ENCODE measurements around the gene IL32.

Gene IL32

DNA sequence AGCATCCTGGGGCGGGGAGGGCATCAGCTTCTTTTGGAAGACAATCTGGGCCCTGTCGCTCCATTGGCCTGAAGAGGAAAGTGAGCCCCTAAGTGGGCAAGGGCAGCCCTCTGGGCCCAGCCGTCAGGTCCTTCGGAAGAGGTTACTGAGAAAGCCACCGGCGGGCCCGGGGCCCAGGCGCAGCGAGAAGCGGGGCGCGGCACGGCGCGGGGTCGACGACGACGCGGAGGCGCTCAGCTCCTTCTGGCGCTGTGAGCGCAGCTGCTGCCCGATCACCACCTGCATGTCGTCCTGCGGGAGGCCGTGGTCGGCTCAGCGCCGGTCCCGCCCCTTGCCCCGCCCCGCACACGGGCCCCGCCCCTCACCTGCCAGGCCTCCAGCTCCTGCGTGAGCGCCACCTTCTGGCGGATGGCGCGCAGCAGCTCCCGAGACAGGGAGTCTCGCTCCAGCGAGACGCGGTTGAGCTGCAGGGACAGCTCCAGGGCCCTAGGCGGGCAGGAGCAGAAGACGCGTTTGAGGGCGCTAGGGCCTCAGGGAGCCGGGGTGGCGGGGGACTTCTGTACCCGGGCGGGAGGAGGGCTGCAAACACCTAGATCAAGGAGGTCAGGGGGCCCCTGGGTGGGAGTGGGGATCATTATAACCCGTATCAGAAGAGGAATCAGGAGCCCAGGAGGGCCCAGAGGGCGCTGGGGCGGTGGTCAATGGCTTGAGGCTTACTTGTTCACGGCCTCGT lies 37.3 kb upstream of the IL32 start:
- DNase-seq (ENCODE audit: low spot score): peak; percentile 88

GRCh38 chr16:3028716-3029319 lies 36.6 kb upstream of the IL32 start:
- no peak for DNase-seq (ENCODE audit: low spot score)

GRCh38 chr16:3029491-3030221 lies 35.8 kb upstream of the IL32 start:
- DNase-seq (ENCODE audit: low spot score): peak; percentile 32

DNA sequence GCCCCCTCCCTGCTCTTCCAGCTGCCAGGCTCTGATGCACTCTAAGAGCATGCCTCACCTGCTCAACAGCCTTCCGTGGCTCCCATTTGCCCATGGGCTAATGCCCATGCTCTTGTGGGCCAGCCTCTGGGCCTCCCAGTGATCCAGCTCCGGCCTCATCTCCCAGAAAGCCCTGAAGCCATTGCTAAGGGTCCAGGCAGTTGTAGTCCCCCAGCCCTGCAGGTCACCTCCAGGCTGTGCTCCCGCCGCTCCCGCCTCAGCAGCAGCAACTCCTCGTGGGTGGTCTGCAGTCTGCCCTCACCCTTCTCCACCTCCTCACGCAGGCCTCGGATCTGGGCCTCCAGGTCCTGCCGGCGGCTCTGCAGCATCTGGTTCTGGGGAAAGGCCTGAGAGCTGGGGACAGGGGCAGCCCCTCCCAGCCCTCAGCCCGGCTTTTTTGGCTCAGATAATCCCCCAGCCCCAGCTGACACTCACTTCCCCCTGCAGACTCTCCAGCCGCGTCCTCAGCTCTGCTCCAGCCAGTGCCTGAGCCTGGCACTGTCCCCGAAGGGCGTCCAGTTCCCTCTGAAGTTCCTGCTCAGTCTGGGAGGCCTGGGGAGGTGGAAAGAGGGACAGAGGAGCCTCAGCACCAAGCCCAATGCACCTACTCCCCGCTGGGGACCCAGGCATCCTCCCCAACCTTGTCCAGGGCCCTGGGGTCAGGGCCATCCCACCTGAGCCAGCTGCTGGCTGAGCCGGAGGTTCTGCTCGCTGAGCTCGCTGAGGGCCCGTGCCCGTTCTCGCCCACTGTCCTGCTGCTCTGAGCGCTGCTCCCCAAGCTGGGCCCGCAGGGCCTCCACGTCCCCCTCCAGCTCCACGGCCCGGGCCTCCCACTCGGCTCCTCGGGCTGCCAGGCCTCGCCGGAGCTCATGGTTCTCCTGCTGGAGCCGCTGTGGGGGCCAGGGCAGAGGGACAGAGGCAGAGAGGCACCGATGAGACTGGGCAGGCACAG lies 34.9 kb upstream of the IL32 start:
- DNase-seq (ENCODE audit: low spot score): no peak

DNA sequence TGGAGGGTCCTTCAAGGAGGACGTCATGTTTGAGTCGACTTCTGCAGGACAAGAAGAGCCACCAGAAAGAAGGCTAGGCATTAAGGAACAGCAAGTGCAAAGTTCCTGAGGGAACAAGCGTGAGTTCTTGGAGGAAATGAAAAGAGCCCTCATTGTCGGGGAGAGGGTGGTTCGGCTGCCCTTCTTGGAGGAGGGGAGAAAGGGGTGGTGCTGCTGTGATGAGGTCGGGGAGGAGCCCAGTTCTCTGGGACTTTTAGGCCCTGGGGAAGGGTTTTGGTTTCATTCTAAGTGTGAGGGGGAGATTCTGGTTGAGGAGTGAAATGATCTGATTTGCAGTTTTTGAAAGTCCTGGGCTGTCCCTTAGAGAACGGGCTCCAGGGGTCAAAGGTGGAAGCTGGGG lies 32.8 kb upstream of the IL32 start:
- no peak for DNase-seq (ENCODE audit: low spot score)

- no peak for DNase-seq (ENCODE audit: low spot score)
Observed at GRCh38 chr16:3035289-3035971, 30.0 kb upstream of the IL32 start.

DNA sequence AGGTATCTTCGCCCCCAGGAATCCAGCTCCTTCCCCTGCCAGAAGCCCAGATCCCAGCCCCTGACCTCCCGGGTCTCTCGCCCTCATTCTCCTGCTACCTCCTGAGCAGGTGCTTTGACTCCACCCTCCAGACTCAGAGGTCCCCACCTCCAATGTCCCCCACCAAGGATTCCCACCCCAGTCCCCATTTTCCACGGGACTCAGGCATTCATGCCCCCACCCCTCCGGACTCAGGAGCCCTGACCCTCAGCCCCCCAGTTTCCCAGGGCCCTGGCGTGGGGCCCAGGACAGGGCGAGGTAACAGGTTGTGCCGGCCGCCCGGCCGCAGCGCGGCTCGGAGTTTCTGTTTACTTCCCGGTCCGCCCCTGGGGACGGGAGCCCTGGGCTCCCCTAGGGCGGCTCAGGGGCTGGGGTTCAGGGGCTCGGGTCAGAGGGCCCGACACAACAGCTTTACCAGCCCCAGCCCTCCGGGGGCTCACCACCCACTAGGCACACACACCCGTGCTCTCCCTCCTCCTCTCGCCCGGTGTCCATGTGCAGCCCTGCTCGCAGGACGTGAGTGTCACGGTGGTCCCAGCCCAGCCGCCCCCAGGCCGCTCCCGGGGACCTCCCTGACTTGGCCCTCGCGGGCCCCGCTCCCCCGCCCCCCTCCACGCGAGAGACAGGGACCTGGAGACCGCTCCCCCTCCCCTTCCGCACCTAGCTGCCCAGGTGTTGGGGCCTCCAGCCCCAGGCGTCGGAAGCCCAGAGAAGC lies 29.3 kb upstream of the IL32 start:
- no peak for DNase-seq (ENCODE audit: low spot score)

DNA sequence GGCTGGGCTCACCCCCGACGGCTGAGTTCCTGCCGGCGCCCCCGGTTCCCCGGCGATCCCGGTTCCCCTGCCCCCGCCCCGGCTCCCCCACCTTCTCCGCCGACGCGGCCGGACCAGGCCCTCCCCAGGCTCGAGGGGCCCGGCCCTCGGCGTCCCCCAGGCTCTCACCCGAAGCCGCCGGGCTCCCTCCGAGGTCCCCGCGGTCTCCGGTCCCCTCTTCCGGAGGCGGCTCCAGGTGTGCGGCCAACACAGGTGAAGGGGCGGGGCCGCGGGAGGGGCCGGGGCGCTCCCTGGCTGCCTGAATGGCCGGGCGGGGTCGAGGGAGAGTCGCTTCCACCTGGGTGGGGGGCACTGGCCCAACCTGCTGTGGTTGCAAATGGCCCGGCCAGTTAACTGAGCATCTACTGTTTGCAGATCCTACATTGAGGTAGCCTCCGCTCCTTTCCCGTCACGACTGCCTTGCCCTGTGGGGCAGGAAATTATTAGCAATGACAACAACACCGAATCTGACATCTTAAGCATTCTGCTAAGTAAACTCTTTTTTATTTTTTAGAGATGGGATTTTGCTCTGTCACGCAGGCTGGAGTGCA lies 28.6 kb upstream of the IL32 start, which contains the start of gene BICDL2:
Gene BICDL2 (minus strand): TSS at position 219 of the 590 bp plus-strand sequence. CDS start 1,448 bp downstream, outside the sequence.
- DNase-seq (ENCODE audit: low spot score): no peak

DNA sequence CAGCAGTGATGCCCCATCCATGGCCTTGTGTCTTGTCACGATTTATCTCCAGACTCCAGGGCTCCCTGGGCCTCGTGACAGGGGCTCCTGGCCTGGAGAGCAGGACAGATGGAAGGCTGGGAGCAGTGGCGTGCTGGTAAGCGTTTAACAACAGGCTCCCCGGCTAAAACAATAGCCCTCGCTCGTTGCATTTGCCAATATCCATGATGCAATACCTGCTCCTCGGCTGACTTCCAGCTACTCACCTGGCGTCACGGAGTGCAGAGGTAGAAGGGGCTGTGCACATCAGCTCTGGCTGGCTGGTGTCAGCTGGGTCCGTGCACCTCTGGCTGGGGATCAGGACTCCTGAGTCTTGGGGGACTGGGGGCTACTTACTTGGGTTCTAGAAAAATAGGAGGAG lies 27.2 kb upstream of the IL32 start:
- DNase-seq (ENCODE audit: low spot score): no peak

DNA sequence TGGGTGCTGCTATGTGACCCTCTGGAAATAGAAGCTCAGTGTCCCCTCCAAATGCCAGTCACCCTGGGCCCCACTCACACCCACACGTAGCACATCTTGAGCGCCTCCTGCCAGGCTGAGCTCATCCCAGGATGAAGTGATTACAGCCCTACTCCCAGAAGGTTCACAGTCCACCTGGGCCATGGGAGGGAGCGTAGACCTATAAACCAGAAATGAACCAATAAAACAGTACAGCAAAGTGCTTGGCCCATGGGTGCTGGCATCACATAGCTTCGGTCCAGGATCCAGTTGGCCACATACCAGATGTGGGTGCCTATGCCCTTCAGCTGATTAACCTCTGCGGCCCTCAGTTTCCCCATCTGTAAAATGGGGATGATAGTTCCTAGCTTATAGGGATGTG lies 26.5 kb upstream of the IL32 start:
- DNase-seq (ENCODE audit: low spot score): no peak

- no peak for DNase-seq (ENCODE audit: low spot score)
Observed at GRCh38 chr16:3042376-3042775, 23.1 kb upstream of the IL32 start.

- DNase-seq (ENCODE audit: low spot score): no peak
Observed at GRCh38 chr16:3044708-3045107, 20.7 kb upstream of the IL32 start.

DNA sequence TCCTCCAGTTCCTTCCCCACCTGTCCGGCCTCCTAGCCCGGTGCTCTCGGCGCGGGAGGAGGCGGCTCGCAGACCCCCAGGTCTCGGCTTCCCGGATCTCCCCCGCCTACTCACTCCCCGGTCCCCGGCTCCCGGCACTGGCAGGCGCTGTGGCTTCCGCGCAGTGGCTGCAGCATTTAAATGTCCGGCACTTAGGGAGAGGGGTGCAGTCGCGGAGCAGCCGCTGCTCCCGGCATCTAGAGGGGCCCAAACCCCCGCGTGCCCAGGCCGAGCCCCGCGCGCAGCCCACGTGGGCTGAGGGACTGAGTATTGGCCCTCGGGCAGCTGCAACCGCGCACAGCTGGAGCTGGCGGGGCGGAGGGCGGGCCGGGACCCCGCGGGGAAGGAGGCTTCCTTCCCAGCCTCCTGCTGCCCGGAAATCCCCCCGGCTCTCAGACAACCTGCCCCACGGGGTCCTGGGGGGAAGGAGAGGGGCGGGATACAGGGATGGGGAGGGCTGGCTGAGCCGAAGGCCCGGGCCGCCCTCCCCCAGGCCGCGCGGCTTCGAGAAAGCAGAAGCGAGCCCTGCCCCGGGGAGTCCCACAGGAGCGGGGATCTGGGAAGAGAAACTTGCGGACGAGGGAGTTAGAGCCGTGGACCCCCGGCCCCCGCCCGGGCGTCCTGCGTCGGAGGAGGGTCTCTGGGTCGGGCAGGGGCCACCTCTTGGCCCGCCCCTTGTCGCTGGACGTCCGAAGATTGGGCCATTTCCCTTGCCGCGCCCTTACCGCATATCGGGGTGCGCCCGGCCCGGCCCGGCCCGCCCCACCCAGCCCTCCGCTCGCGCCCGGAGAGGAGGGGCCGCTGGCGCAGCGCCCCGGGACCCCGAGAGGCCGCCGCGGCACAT lies 19.4 kb upstream of the IL32 start, which contains the start of gene MMP25:
Gene MMP25 (plus strand): TSS at position 804 of the 883 bp plus-strand sequence. CDS start 357 bp downstream, outside the sequence.
- no peak for DNase-seq (ENCODE audit: low spot score)

- no peak for DNase-seq (ENCODE audit: low spot score)
Observed at GRCh38 chr16:3046641-3047386, 18.6 kb upstream of the IL32 start.

DNA sequence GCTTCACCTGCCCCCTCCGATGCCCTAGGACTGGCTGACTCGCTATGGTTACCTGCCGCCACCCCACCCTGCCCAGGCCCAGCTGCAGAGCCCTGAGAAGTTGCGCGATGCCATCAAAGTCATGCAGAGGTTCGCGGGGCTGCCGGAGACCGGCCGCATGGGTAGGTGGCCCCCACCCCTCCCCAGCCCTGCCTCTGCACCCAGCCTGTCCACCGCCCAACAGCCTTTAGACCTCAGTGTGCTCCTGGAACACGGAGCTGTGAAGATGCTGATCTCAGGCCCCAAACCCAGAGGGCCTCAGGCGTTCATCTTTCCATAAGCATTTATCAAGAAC lies 18.1 kb upstream of the IL32 start:
- no peak for DNase-seq (ENCODE audit: low spot score)

GRCh38 chr16:3049921-3050481 lies 15.4 kb upstream of the IL32 start:
- no peak for DNase-seq (ENCODE audit: low spot score)

DNA sequence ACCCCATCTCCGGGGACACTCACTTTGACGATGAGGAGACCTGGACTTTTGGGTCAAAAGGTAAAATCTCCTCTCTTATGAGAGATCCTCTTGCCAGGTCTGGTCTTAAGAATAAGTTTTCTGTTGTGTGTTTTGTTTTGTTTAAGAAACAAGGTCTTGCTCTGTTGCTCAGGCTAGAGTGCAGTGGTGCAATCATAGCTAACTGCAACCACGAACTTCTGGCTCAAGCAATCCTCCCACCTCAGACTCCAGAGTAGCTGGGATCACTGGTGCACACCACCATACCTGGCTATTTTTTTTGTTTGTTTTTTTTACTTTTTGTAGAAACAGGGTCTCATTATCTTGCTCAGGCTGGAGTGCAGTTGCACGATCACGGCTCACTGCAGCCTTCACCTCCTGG lies 15.0 kb upstream of the IL32 start:
- no peak for DNase-seq (ENCODE audit: low spot score)

DNA sequence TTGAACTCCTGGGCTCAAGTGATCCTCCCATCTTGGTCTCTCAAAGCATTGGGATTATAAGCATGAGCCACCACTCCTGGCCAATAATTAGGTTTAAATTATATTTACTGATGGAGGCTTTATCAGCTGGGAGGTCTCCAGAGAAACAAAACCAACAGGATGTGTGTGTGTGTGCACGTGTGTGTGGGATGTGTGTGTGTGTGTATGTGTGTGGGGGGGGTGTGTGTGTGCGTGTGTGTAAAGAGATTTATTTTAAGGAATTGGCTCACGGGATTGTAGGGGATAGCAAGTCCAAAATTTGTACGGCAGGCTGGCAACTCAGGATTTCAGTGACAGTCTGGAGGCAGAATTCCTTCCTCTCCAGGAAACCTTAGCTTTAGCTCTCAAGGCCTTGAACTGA lies 14.4 kb upstream of the IL32 start:
- no peak for DNase-seq (ENCODE audit: low spot score)
